ENCODE data around the gene PPP1R2C. TPM values are rescaled to one million over a fixed set of nuclear protein-coding genes. Genes with fewer than 3 reads are reported as not detected.

Gene PPP1R2C
- total and polyA plus RNA-seq, 2 experiments from 2014 or later, result not detected

- no peak for TF ChIP-seq REST (IDR thresholded peaks at IDR 0.05; ENCODE audit: unreplicated experiment)
- no peak for TF ChIP-seq NANOG (IDR thresholded peaks at IDR 0.05; ENCODE audit: borderline replicate concordance)
- TF ChIP-seq EZH2phosphoT487 (IDR thresholded peaks at IDR 0.05; ENCODE audit: unreplicated experiment), result no peak
- TF ChIP-seq JUNB (IDR thresholded peaks at IDR 0.05; ENCODE audit: unreplicated experiment), result no peak
- TF ChIP-seq ZNF331 (CRISPR knock-in tag; IDR thresholded peaks at IDR 0.05; ENCODE audit: low read depth), result no peak
- TF ChIP-seq CTCF (conservative IDR thresholded peaks at IDR 0.05; ENCODE audit: low read depth in 2 of 2), result no peak
- TF ChIP-seq POLR2AphosphoS5 (IDR thresholded peaks at IDR 0.05; ENCODE audit: low read depth), result no peak
- TF ChIP-seq ZNF114 (CRISPR knock-in tag; IDR thresholded peaks at IDR 0.05), result no peak
- no peak for TF ChIP-seq EZH2 (IDR thresholded peaks at IDR 0.05; ENCODE audit: low read depth, unreplicated experiment)
Observed at GRCh38 chrX:42776195-42776594, 1.8 kb downstream of the PPP1R2C start (continued).

- Histone ChIP-seq H3K27ac (ENCODE audit: low read depth) (no peak overlapping the region), H2AFZ (no peak overlapping the region), H4K20me1 (replicated peaks; ENCODE audit: insufficient read depth) (no peaks in the 10 kb centered on the region), H3K4me3 (no peak overlapping the region), H3F3A (replicated peaks; ENCODE audit: low read depth) (no peaks in the 10 kb centered on the region), H3K9me2 (ENCODE audit: insufficient read depth) (no peaks in the 10 kb centered on the region; the same call in none of the 2 replicates), H3K79me2 (replicated peaks; ENCODE audit: insufficient read depth) (no peaks in the 10 kb centered on the region), H3K27me3 (ENCODE audit: insufficient read depth) (no peaks in the 10 kb centered on the region), H3K4me2 (no peak overlapping the region), H3K4me1 (ENCODE audit: insufficient read depth) (no peaks in the 10 kb centered on the region), H3K36me3 (ENCODE audit: insufficient read depth) (no peaks in the 10 kb centered on the region)
- Mint-ChIP-seq H3K4me3 (no peak overlapping the region), H3K27me3 (ENCODE audit: insufficient read depth, low read depth, poor library complexity) (no peaks in the 10 kb centered on the region), H3K9me3 (peaks cover 17% of the 10 kb centered on the region), H3K27ac (no peak overlapping the region), H3K36me3 (ENCODE audit: low read depth) (peaks cover 21% of the 10 kb centered on the region; the same call in 2 of the 3 replicates), H3K4me1 (peaks cover 5% of the 10 kb centered on the region; the same call in 2 of the 3 replicates)
- DNase-seq (ENCODE audit: low spot score) (no peak), ATAC-seq (no peak)
- TF ChIP-seq NANOG (IDR thresholded peaks at IDR 0.05; ENCODE audit: borderline replicate concordance) (no peak), ZNF331 (CRISPR knock-in tag; IDR thresholded peaks at IDR 0.05; ENCODE audit: low read depth) (no peak), ZNF114 (CRISPR knock-in tag; IDR thresholded peaks at IDR 0.05) (no peak), CREB1 (CRISPR knock-in tag; IDR thresholded peaks at IDR 0.05; ENCODE audit: low read depth) (no peak), POLR2AphosphoS5 (IDR thresholded peaks at IDR 0.05; ENCODE audit: low read depth) (no peak), EZH2phosphoT487 (IDR thresholded peaks at IDR 0.05; ENCODE audit: unreplicated experiment) (no peak), ZNF462 (CRISPR knock-in tag; IDR thresholded peaks at IDR 0.05) (no peak), JUNB (IDR thresholded peaks at IDR 0.05; ENCODE audit: unreplicated experiment) (no peak), ETS1 (IDR thresholded peaks at IDR 0.05) (no peak), EZH2 (IDR thresholded peaks at IDR 0.05; ENCODE audit: low read depth, unreplicated experiment) (no peak)
Observed at GRCh38 chrX:42772874-42773273, 5.1 kb downstream of the PPP1R2C start.
